SK-N-MC (cell line): ENCODE data around the gene TLN1.

Source experiments
- EZH2 ChIP-seq: fragments of 200-600 bp; sonication (generic); IDR thresholded peaks from one replicate; pipeline ENCODE4 v1.6.1; 2017; ENCODE audit warnings: antibody characterized with exemption
- POLR2AphosphoS5 ChIP-seq: IDR thresholded peaks from 2 replicates; pipeline ENCODE4 v1.6.1; 2012; ENCODE audit warnings: mild to moderate bottlenecking, low read depth, low read length, borderline replicate concordance

DNA sequence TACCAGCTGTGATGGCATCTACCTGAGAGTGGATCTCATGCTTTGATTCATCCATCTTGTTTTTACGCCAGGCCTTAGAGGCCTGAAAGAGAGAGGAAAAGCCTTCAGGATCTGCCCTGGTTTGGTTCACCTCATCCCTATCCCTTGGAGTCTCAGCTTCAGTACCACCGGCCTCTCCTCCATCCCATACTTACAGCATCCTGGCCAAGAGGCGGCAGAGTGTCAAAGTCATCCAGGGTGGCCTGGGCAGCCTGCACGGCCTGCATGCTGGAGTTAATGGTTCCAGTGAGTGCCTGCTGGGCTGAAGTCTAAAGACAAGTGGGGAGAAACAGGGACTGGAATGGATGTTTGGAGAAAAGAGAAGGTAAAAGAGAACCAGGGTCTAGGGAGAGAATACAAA is 12.4 kb downstream of the TLN1 start:
- no peak for TF ChIP-seq EZH2
- TF ChIP-seq POLR2AphosphoS5, result no peak
